ENCODE results near the gene INTS7. TPM values are rescaled to one million over a fixed set of nuclear protein-coding genes. Genes with fewer than 3 reads are reported as not detected.

Gene INTS7
- total and polyA plus RNA-seq, 9 of the 15 experiments (the other 6 are each of a cell fraction or from before 2014, with no cell fraction given): 27.3 to 68.4 (median 40.4) TPM

DNA sequence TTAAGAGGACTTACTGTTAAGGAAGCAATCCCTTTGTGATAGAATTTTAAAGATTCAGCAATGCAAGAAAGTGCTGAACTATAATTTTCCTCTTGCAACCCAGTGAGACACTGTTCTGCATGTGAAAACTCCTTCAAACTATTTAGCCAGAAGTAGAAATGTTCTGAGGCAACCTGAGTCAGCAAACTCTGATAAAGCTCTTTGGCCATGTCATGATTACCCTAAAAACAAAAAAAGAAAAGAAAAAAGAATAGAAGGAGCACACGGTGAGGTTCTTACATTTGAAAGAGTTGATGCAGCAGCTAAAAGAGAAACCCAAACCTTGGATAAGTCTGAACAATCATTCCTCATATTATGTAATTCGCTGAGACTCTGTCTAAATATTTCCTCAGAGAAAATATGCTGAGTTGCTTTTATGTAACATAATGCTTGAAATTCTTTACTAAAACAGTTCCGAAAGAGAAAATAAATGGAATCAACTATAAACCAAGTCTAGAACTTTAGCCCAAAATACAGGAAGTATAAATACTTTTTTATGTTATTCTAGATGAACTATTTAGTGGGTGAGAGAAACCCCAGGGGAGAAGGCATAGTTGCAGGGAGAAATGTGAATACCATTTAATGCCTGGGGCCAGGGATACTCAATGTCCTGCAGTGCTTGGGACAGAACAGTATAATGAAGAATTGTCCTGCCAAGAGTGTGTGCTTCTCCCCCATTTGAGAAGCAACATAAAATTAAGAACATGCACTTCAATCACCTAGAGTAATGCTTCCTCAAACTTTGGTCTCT, 60.0 kb downstream of the INTS7 start:
- H3K27ac ChIP-seq (ENCODE audit: extremely low read depth, low read depth, low read length): no peak overlapping the region
- no TSS peak for BruUV-seq (replicated peaks)
- ChIA-PET CTCF (ENCODE audit: low intra/inter-chr PET ratio) (no interaction called here), POLR2A (interaction anchor here (0.6 kb wide), 1 partner anchor 68 kb away, joined by 3 read pairs; no protein-coding TSS in a partner anchor)
- intact Hi-C loops (cut with micrococcal nuclease) (no loop called here), in situ Hi-C loops (cut with MboI) (no loop called here)
- H3K9me1 ChIP-seq (ENCODE audit: control insufficient read depth, insufficient read depth, low read length): no peaks in the 10 kb centered on the region
- H3K27me3 ChIP-seq (ENCODE audit: control insufficient read depth in 2 of 2, insufficient read depth in 2 of 2, low read length in 2 of 2): no peaks in the 10 kb centered on the region
- no peak overlapping the region for H3K9ac ChIP-seq (ENCODE audit: insufficient read depth in 1 of 2, low read depth in 2 of 2, low read length in 2 of 2)
- no peaks in the 10 kb centered on the region for H3K9me3 ChIP-seq (replicated peaks; ENCODE audit: control insufficient read depth, insufficient read depth, low read depth, low read length)
- no peak overlapping the region for H3K4me2 ChIP-seq (ENCODE audit: insufficient read depth, low read length)
- WGBS (ENCODE audit: insufficient coverage, low coverage, missing lambda C conversion rate): 72% methylated on average over 3 of the region's 3 CpGs
- ATAC-seq: no peak
- DNase-seq (ENCODE audit: extremely low read depth in 1 of 4, low spot score in 3 of 4): no peak
- no peaks in the 10 kb centered on the region for H3K79me2 ChIP-seq (ENCODE audit: control insufficient read depth, insufficient read depth, low read length)
- TF ChIP-seq C11orf30 (IDR thresholded peaks at IDR 0.05; ENCODE audit: low read depth) (peak; percentile 93), MAFF (IDR thresholded peaks at IDR 0.05; ENCODE audit: low read length) (peak; percentile 40), NFE2 (IDR thresholded peaks at IDR 0.05; ENCODE audit: low read depth) (no peak), ZNF316 (IDR thresholded peaks at IDR 0.05) (peak; percentile 96), MAFG (tag; conservative IDR thresholded peaks at IDR 0.05) (peak; percentile 92), MAFK (IDR thresholded peaks at IDR 0.05; ENCODE audit: low read length) (peak; percentile 51)
- TF ChIP-seq, protein P1, sequence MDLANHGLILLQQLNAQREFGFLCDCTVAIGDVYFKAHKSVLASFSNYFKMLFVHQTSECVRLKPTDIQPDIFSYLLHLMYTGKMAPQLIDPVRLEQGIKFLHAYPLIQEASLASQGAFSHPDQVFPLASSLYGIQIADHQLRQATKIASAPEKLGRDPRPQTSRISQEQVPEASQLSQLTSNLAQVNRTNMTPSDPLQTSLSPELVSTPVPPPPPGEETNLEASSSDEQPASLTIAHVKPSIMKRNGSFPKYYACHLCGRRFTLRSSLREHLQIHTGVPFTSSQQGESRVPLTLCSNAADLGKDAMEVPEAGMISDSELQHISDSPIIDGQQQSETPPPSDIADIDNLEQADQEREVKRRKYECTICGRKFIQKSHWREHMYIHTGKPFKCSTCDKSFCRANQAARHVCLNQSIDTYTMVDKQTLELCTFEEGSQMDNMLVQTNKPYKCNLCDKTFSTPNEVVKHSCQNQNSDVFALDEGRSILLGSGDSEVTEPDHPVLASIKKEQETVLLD (IDR thresholded peaks at IDR 0.05): no peak
- H3K4me3 ChIP-seq: no peak overlapping the region
- no peak overlapping the region for H2AFZ ChIP-seq (ENCODE audit: low read depth, low read length)
- H4K20me1 ChIP-seq (replicated peaks; ENCODE audit: control insufficient read depth, insufficient read depth, low read length): no peaks in the 10 kb centered on the region
- no peak for FAIRE-seq
- peaks cover 80% of the 10 kb centered on the region for H3K36me3 ChIP-seq (ENCODE audit: control insufficient read depth, insufficient read depth, low read length)
- no peaks in the 10 kb centered on the region; a peak in 1 of 5 replicates for H3K4me1 ChIP-seq (replicated peaks in 1 of 2; ENCODE audit: control insufficient read depth in 2 of 2, insufficient read depth in 2 of 2, low read length in 2 of 2)

All from K562 (cell line).